Astrocyte (in vitro differentiated cells and primary cell): Measurements from ENCODE around the gene GGTA1. TPM values are rescaled to one million over a fixed set of nuclear protein-coding genes. Genes with fewer than 3 reads are reported as not detected.

Experiments used
- DNase-seq: peaks from one replicate; pipeline ENCODE4 v3.0.0-alpha.2; 2010; ENCODE audit warnings: low read depth
- FAIRE-seq: peaks from 2 replicates; lab custom pipeline; 2011; peaks lifted over from hg19 to GRCh38; lab: Jason Lieb, UNC
- H2AFZ ChIP-seq: 2 replicates; pipeline ENCODE4 v1.6.0; 2012; ENCODE audit warnings: low read depth, low read length, inconsistent platforms
- H3K27ac ChIP-seq: 2 replicates; pipeline ENCODE4 v1.5.1; 2011; ENCODE audit warnings: low read depth, low read length, inconsistent platforms
- H3K27me3 ChIP-seq: 2 replicates; pipeline ENCODE4 v1.6.0; 2011; ENCODE audit warnings: low read length, inconsistent platforms; ENCODE audit not compliant: insufficient read depth
- H3K36me3 ChIP-seq: 2 replicates; pipeline ENCODE4 v1.5.1; 2011; ENCODE audit warnings: low read length, inconsistent platforms; ENCODE audit not compliant: insufficient read depth
- H3K4me1 ChIP-seq: 2 replicates; pipeline ENCODE4 v1.5.1; 2011; ENCODE audit warnings: low read length, inconsistent platforms; ENCODE audit not compliant: insufficient read depth
- H3K4me2 ChIP-seq: 2 replicates; pipeline ENCODE4 v1.6.0; 2012; ENCODE audit warnings: low read length, inconsistent platforms
- H3K4me3 ChIP-seq: 2 replicates; pipeline ENCODE4 v1.5.1; 2011; ENCODE audit warnings: low read depth, mild to moderate bottlenecking, low read length, inconsistent platforms; ENCODE audit not compliant: insufficient read depth
- H3K79me2 ChIP-seq: 2 replicates; pipeline ENCODE4 v1.6.0; 2012; ENCODE audit warnings: mild to moderate bottlenecking, low read length, inconsistent platforms; ENCODE audit not compliant: insufficient read depth
- H3K9ac ChIP-seq: 2 replicates; pipeline ENCODE4 v1.6.0; 2012; ENCODE audit warnings: mild to moderate bottlenecking, low read length, inconsistent platforms
- H3K9me3 ChIP-seq: 2 replicates; pipeline ENCODE4 v1.5.1; 2012; ENCODE audit warnings: low read depth, mild to moderate bottlenecking, low read length, inconsistent platforms; ENCODE audit not compliant: insufficient read depth
- H4K20me1 ChIP-seq: 2 replicates; pipeline ENCODE4 v1.6.0; 2012; ENCODE audit warnings: low read length, inconsistent platforms; ENCODE audit not compliant: insufficient read depth
- H3K27ac Mint-ChIP-seq: one replicate; pipeline ENCODE4 v1.8.0; 2021; ENCODE audit warnings: mild to moderate bottlenecking, mixed read lengths; ENCODE audit not compliant: unreplicated experiment
- H3K27me3 Mint-ChIP-seq: one replicate; pipeline ENCODE4 v1.8.0; 2021; ENCODE audit warnings: low read depth, mixed read lengths; ENCODE audit not compliant: unreplicated experiment
- H3K36me3 Mint-ChIP-seq: one replicate; pipeline ENCODE4 v1.8.0; 2021; ENCODE audit warnings: low read depth, mixed read lengths; ENCODE audit not compliant: unreplicated experiment
- H3K4me1 Mint-ChIP-seq: one replicate; pipeline ENCODE4 v1.8.0; 2021; ENCODE audit warnings: low read depth, mixed read lengths; ENCODE audit not compliant: unreplicated experiment
- H3K4me3 Mint-ChIP-seq: one replicate; pipeline ENCODE4 v1.8.0; 2021; ENCODE audit warnings: mild to moderate bottlenecking, moderate library complexity, mixed read lengths; ENCODE audit not compliant: unreplicated experiment
- H3K9me3 Mint-ChIP-seq: one replicate; pipeline ENCODE4 v1.8.0; 2021; ENCODE audit warnings: mild to moderate bottlenecking, mixed read lengths; ENCODE audit not compliant: unreplicated experiment
- CTCF ChIP-seq: IDR thresholded peaks from 2 replicates; pipeline ENCODE4 v1.5.1; 2011; ENCODE audit warnings: low read depth, mild to moderate bottlenecking, inconsistent platforms, low read length, moderate library complexity; ENCODE audit not compliant: insufficient read depth
- EZH2 ChIP-seq: IDR thresholded peaks from 2 replicates; pipeline ENCODE4 v1.6.1; 2012; ENCODE audit warnings: mild to moderate bottlenecking, low read length, inconsistent platforms; ENCODE audit not compliant: insufficient read depth
- total RNA-seq: library from RNA; stranded (reverse); gene quantifications from 2 replicates; pipeline ENCODE4 v1.2.1, GENCODE V29; 2021

GGTA1 gene
- total RNA-seq, 1 donor from 2014 or later, result 0.18 TPM

DNA sequence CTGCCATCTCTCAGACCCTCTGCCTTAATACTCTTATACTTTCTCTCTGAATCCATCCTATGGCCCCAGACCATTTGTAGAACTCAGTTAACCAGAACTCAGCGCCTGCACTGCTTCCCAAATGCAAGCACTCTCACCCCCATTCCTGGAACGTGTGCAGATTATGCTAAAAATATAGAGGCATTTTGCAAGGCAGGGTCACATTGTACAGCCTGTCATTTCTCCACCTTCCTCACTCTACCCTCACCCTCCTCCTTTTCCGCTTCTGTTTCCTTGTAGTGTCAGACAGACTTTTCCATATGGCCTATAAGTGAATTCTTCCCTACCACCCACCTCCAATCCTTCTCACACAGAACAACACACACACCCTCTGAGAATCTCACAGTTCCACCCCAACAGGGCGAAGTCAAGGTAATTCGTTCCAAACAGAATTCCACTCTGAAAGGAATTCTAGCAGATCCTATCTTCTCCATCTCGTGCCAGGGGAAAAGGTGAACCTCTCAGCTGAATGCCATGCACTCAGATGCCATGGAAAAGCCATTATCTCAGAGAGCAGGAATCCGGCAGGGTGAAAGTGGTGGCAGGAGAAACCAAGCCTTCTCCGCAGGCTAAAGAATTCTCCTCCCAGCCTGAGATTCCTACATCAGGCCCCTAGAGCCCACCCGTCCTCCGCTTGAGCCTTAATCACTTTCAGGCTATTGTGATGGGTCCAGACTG, 25.3 kb downstream of the GGTA1 start:
- no peaks in the 10 kb centered on the region for H3K79me2 ChIP-seq
- H3K4me2 ChIP-seq, result no peak overlapping the region
- FAIRE-seq (no peak), DNase-seq (no peak)
- Mint-ChIP-seq H3K4me3 (no peak overlapping the region), H3K36me3 (peaks cover 2% of the 10 kb centered on the region), H3K27me3 (peaks cover 77% of the 10 kb centered on the region), H3K9me3 (no peaks in the 10 kb centered on the region), H3K4me1 (no peaks in the 10 kb centered on the region), H3K27ac (no peak overlapping the region)
- TF ChIP-seq CTCF, result no peak
- TF ChIP-seq EZH2, result no peak
- no peak overlapping the region for H2AFZ ChIP-seq
- H3K9me3 ChIP-seq, result no peaks in the 10 kb centered on the region
- H3K27ac ChIP-seq, result no peak overlapping the region
- no peaks in the 10 kb centered on the region for H3K36me3 ChIP-seq
- no peaks in the 10 kb centered on the region for H4K20me1 ChIP-seq
- no peak overlapping the region for H3K9ac ChIP-seq
- peaks cover 63% of the 10 kb centered on the region for H3K27me3 ChIP-seq
- H3K4me3 ChIP-seq, result no peak overlapping the region
- H3K4me1 ChIP-seq, result no peaks in the 10 kb centered on the region

- peaks cover 2% of the 10 kb centered on the region for H3K36me3 Mint-ChIP-seq
- H3K27me3 ChIP-seq, result peaks cover 65% of the 10 kb centered on the region
- no peaks in the 10 kb centered on the region for H4K20me1 ChIP-seq
- H3K27ac Mint-ChIP-seq, result no peak overlapping the region
- H3K9me3 Mint-ChIP-seq, result peaks cover 1% of the 10 kb centered on the region
- FAIRE-seq (no peak), DNase-seq (no peak)
- H3K79me2 ChIP-seq, result no peaks in the 10 kb centered on the region
- no peaks in the 10 kb centered on the region for H3K4me1 Mint-ChIP-seq
- H3K4me3 ChIP-seq, result no peak overlapping the region
- peaks cover 75% of the 10 kb centered on the region for H3K27me3 Mint-ChIP-seq
- H3K9me3 ChIP-seq, result no peaks in the 10 kb centered on the region
- H2AFZ ChIP-seq, result no peak overlapping the region
- no peaks in the 10 kb centered on the region for H3K4me1 ChIP-seq
- no peaks in the 10 kb centered on the region for H3K36me3 ChIP-seq
- H3K27ac ChIP-seq, result no peak overlapping the region
- no peak overlapping the region for H3K4me3 Mint-ChIP-seq
- TF ChIP-seq CTCF, result no peak
- TF ChIP-seq EZH2, result no peak
- no peak overlapping the region for H3K4me2 ChIP-seq
- H3K9ac ChIP-seq, result no peak overlapping the region
Observed at GRCh38 chr9:121473229-121473628, 26.4 kb downstream of the GGTA1 start.

GRCh38 chr9:121472446-121472845, 27.2 kb downstream of the GGTA1 start:
- no peaks in the 10 kb centered on the region for H3K79me2 ChIP-seq
- no peak for FAIRE-seq
- H3K4me1 Mint-ChIP-seq, result no peaks in the 10 kb centered on the region
- no peak overlapping the region for H3K4me2 ChIP-seq
- no peaks in the 10 kb centered on the region for H3K9me3 ChIP-seq
- TF ChIP-seq EZH2 (no peak), CTCF (no peak)
- peaks cover 1% of the 10 kb centered on the region for H3K9me3 Mint-ChIP-seq
- DNase-seq, result no peak
- peaks cover 2% of the 10 kb centered on the region for H3K36me3 Mint-ChIP-seq
- H3K27ac ChIP-seq, result no peak overlapping the region
- H3K4me1 ChIP-seq, result no peaks in the 10 kb centered on the region
- no peaks in the 10 kb centered on the region for H4K20me1 ChIP-seq
- H3K27ac Mint-ChIP-seq, result no peak overlapping the region
- H3K4me3 Mint-ChIP-seq, result no peak overlapping the region
- no peaks in the 10 kb centered on the region for H3K36me3 ChIP-seq
- peaks cover 60% of the 10 kb centered on the region for H3K27me3 ChIP-seq
- H3K9ac ChIP-seq, result no peak overlapping the region
- no peak overlapping the region for H2AFZ ChIP-seq
- H3K4me3 ChIP-seq, result no peak overlapping the region
- H3K27me3 Mint-ChIP-seq, result peaks cover 74% of the 10 kb centered on the region
